ENCODE results near the gene TAOK3.
"Not testable (repeated sequence)": the region's sequence is repeated elsewhere in the genome, so short reads cannot be mapped to it uniquely, and the experiment has no call there.

The TAOK3 gene

DNA sequence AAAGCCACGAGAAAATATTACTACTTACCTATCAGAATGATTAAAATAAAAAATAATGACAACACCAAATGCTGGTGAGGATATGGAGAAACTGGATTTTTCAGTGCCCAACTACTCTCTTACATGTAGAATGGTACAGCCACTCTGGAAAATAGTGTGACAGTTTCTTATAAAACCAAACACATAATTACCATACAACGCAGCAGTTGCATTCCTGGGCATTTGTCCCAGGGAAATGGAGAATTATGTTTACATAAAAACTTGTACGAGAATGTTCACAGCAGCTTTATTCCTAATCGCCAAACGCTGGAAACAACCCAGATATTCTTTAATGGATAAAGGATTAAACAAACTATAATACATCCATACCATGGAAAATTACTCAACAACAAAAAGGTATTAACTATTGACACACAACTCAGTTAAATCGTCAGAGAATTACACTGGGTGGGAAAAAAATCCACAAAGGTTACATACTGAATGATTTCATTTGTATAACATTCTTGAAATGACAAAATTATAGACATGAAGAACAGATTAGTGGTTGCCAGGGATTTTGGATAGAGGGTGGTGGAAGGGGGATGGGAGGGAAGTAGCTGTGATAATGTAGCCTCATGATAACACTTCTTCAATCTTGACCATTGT is 35.4 kb downstream of the TAOK3 start:
- no peak for DNase-seq (ENCODE audit: low spot score)

DNA sequence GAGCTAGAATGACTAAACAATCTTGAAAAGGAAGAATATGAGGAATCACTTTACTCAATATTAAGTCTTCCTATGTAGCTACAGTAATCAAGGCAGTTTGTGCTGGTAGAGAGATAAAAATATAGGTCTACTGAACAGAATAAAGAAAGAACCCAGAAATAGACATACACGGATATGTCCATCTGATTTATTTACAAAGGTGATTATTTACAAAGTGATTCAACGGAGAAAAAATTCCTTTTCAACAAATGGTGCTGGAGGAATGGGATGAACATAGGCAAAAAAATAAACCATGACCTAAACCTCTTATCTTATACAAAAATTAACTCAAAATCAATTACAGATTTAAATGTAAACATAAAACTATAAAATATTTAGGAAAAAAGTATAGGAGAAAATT is 36.6 kb downstream of the TAOK3 start:
- DNase-seq (ENCODE audit: low spot score) = no peak

DNA sequence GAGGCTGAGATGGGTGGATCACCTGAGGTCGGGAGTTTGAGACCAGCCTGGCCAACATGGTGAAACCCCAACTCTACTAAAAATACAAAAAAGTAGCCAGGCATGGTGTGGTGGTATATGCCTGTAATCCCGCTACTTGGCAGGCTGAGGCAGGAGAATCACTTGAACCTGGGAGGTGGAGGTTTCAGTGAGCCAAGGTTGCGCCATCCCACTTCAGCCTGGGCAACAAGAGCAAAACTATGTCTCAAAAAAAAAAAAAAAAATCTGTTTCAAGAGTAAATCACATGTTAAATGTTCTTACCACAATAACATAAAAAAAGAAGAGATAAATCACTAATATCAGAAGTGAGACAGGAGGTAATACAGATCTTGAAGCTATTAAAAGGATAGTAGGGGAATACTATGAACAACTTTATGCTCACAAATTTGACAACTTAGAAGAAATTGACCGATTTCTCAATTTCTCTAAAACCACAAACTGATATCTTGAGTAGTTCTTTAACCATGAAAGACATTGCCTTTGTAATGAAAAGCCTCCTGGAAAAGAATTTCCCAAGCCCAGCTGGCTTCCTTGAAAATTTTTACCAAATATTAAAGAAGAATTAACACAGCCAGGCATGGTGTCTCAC is 37.7 kb downstream of the TAOK3 start:
- no peak for DNase-seq (ENCODE audit: low spot score)

DNA sequence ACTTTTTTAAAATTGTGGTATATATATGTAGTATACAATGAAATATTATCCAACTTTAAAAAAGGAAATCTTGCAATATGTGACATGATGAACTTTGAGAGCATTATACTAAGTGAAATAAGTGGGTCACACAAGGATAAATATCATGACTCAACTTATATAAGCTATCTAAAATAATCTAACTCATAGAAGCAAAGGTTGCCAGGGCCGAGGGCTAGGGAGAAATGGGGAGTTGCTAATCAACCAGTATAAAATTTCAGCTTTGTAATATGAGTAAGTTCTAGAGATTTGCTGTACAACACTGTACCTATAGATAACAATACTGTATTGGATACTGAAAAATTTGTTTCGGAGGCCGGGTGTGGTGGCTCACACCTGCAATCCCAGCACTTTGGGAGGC is 38.5 kb downstream of the TAOK3 start:
- no peak for DNase-seq (ENCODE audit: low spot score)

DNA sequence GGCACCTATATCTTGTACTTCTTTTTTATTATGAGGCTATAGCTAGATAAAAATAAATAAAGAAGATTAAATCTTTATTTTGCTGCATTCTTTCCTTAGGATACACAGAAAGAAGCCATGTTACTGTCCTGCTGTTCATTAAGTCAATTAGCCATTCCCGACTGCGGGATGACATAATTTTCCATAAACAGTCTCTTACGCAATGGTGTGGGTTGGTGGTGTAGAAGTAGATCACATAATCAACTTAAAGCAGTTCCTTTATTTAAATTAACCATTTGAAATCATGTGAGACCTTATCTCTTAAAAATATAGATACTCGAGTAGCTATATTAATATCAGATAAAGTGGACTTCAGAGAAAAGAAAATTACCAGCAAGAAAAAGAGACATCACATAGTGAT is 40.2 kb downstream of the TAOK3 start:
- no peak for DNase-seq (ENCODE audit: low spot score)

DNA sequence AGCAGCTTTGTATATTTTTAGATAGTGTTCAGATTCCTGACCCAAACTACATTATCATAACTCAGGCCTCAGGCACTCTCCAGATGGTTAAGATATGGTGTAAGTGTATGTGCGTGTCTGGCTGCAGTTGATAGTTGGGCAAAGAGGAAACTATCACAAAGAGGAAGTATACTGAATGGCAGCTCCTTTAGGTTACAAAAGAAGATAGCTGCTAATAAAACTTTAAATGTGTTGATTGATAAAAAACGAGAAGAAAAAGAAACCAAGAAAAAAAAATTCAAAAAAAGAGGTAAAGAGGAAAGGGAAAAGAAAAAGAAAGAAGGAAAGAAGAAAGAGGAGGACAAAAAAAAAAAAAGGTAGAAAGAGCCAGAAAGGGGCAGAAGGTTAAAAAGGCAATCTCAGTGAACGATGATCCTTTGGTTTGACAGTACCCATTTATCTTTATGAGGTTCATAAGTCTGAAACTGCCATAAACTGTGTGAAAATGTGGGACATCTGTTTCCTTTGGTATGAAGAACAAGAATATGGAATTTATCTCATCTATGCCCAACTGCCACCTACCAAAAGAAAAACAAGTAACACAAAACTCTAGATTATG is 42.2 kb downstream of the TAOK3 start:
- peak; percentile 74 for DNase-seq (ENCODE audit: low spot score)

DNA sequence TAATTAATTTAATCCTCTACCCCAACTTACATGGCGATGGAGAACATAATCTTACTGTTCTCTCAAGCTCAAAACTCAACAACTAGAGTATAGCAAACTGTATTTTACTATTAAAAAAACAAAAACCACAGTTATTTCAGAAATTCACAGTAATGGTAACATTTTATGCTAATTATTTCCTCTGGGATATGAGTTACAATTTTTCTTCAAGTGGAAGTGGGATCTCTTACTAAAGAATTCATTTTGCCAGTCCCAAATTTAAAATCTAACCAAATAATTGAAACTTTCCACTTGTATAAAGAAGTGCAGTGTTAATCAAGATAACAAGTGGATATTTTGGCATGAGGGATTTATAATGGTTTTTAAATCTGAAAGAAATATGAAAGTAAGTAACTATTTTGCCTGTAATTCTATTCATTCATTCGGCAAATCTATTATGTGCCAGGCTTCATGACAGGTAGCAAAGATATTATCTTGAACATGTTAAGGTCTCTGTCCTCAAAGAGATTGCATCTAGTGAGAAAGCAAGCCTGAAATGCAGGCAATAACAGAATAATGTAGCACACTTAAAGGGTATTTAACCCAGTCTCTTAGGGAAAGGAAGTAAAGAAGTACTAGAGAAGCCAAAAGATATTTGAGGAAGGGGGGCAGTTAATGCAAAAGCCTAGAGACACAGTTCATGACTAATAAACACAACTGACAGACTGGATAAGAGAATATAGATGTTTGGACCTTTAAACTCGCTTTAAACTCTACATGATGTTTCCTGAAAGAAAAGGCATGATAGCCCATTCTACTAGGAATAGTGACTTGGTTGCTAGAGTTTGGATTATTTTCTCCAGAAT is 44.0 kb downstream of the TAOK3 start:
- no peak for DNase-seq (ENCODE audit: low spot score)

DNA sequence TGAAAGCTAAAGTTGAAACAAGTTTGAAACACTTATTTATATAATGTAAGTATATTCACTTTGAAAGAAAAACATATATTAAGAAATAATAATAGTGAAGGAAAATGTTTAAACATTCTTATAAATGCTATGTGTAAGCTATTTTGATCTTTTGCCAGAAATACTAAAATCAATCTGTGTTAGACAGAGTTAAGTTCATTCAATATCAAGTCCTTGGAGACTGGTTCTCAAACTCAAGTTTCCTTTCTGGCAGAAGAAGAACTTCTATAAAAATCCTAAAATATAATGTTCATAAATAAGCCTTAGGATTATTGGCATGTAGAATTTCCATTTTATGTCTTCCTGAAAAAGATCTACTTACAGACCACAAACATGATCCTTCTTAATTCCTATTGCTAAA is 45.3 kb downstream of the TAOK3 start:
- no peak for DNase-seq (ENCODE audit: low spot score)

DNA sequence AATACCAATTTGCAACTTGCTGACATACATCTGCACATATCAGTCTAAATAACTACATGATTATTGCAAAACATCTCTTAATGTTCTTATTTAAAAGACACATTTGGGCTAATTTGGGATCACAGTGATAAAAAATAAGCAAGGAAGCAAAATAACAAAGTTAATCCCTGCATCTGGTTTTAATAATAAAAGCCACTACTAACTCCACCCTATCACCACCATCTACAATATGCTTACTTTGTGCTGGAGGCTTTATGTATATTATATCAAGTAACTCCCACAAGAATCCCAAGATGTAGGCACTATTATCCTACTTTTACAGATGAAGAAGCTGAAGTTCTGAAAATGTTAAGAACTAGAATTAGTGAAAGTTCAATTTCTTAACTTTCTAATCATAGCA is 45.7 kb downstream of the TAOK3 start:
- DNase-seq (ENCODE audit: low spot score) = no peak

DNA sequence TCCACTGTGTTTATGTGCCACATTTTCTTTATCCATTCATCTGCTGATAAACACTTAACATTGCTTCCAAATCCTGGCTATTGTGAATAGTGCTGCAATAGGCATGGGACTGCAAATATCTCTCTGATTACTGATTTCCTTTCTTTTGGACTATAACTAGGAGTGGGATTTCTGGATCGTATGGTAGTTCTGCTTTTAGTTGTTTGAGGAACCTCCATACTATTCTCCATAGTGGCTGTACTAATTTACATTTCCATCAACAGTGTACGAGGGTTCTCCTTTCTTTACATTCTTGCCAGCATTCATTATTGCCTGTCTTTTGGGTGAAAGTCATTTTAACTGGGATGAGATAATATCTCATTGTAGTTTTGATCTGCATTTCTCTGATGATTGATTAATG is 47.6 kb downstream of the TAOK3 start:
- DNase-seq (ENCODE audit: low spot score) = no peak

DNA sequence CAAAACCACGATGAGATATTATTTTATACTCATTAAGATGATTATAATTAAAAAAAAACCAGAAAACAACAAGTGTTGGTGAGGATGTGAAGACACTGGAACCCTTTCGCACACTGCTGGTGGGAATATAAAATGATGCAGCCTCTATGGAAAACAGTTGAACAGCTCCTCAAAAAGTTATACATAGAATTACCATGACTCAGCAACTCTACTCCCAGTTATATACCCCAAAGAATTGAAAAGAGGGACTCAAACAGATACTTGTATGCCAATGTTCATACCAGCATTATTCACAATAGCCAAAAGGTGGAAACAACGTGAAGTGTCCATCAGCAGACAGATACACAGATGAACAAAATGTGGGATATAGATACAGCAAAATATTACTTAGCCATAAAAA is 53.1 kb downstream of the TAOK3 start:
- DNase-seq (ENCODE audit: low spot score) = peak; percentile 23

DNA sequence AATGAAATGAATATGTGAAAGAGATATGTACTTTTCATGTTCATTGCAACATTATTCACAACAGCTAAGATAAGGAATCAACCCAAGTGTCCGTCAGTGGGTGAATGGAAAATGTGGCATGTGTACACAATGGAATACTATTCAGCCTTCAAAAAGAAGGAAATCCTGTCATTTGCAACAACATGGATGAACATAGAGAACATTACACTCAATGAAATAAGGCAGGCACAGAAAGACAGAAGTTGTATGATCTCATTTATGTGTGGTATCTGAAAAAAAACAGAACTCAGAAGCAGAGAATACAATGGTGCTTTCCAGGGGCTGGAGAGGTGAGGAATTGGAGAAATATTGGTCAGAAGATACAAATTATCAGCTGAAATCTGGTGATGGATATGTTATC is 54.0 kb downstream of the TAOK3 start:
- DNase-seq (ENCODE audit: low spot score) = no peak

DNA sequence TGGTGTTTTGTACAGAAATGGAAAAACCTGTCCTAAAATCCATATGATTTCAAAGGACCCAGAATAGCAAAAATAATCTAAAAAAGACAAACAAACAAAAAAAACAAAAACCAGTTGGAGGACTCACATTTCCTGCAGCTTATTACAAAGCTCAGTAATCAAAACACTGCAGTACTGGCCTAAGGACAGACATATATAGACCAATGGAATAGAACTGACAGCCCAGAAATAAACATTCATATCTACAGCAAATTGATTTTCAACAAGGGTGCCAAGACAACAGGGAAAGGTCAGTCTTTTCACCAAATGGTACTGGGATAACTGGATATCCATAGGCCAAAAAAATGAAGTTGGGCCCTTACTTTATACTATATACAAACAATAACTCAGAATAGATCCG is 55.0 kb downstream of the TAOK3 start:
- DNase-seq (ENCODE audit: low spot score) = no peak

DNA sequence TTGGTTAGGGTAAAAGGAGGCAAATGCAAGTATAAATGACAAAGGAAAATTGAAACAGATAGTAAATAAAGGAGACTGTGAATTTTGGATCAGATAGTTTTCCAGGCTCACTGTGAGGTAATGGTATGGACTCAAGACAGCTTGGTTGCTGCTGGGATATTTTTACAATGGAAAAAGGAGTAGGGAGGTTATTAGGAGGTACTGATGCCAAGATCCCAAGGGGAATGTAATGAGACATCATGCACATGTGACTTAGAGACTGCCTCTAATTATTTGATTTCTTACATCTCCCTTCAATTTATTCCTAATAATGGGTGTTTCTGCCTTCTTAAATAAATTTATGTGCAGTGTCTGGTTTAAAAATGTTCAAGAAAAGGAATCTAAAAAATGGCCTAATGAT is 56.9 kb downstream of the TAOK3 start:
- no peak for DNase-seq (ENCODE audit: low spot score)

DNA sequence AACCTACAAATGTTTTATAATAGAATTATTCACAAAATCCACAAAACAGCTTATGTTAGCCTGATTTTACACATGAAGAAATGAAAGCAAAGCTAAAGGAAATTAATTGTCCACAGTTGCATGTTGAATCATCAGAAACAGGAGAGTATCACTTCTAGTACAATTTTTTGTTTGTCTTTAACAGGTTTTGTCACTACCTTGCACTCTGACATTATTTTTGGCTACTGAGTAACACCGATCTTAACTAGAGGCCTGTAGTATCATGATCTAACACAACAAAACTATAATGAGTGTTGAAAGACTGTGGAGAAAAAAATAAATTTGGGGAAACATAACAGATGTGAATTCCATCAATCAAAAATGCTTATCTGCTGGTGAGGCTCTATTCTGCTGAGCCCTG is 60.1 kb downstream of the TAOK3 start:
- no peak for DNase-seq (ENCODE audit: low spot score)

DNA sequence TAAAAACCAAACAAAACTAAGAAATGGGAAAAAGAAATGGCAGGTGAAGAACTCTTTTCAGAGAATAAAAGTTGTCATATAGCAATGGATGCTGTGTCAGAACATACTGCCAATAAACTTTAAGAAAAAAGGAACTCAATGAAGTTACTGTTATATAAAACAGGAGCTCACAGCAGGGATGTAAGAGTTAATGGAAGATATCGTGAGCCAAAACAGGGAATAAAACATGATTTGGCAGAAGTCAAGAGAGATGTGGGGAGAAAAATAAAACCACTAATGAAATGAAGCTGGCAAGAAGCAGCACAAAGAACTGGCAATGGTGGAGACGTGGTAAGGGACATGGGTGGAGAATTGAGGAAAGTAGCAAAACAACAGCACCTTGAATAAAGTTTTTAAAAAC is 61.0 kb downstream of the TAOK3 start:
- no peak for DNase-seq (ENCODE audit: low spot score)

DNA sequence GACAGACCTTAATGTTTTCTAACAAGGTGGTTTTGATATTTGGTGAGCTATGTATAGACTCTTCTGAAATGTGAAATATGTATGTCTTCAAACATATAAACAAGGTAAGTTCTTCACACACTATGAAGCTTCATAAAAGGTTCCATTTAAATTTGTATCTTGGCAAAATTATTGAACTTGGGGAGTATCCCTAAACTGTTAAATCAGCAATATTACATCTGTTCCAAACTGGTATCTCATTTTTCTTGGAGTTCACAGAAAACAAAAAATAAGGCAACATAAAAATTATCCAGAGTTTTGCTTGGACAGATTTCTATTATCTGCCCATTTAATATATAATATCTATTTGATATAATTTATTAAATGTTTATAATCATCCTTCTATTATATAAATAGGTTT is 62.4 kb downstream of the TAOK3 start:
- no peak for DNase-seq (ENCODE audit: low spot score)

DNA sequence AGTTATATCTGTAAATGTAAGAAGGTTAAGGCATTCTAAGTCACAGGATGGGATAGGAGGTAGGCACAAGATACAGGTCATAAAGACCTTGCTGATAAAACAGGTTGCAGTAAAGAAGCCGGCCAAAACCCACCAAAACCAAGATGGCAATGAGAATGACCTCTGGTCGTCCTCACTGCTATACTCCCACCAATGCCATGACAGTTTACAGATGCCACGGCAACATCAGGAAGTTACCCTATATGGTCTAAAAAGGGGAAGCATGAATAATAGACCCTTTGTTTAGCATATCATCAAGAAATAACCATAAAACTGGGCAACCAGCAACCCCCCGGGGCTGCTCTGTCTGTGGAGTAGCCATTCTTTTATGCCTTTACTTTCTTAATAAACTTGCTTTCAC is 64.7 kb downstream of the TAOK3 start:
- not testable (repeated sequence) for DNase-seq (ENCODE audit: low spot score)

DNA sequence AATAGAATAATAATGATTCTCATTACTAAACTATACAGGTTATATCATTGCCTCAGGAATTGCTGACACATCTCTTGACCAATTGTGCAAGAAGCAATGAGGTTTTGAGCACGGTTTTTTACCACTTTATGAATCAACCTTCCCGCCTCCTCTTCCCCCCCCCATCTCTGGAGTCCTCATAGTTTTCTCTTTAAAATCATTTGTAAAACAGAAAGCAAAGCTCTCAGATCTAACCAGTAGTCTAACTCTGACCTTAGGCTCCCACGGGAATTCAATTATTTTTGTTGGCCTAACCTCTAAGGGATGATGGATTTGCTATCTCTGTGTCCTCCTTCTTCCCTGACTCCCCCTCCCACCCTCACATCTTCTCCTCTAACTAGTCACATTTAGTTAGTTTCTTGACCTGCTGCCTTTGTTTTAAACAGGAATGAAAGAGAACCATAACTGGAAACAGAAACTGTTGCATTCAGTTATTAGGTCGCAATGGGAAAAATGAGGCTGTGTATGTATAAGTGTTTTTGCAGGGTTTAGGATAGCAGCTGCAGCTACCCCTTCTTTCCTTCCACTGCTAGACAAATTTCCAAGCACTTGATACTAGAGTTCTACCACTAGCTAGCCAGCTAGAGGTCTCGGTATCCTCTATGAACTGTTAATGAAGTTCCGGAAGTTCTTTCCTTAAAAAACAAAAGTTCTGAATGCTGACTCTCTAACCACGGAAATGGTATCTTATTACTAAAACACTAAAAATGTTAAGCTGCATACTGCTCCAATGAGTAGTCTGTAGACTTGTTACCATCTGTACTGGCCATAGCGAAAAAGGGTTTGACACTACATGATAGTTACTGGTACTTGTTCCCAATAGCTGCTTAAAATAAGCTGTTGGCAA is 65.4 kb downstream of the TAOK3 start:
- DNase-seq (ENCODE audit: low spot score) = no peak

DNA sequence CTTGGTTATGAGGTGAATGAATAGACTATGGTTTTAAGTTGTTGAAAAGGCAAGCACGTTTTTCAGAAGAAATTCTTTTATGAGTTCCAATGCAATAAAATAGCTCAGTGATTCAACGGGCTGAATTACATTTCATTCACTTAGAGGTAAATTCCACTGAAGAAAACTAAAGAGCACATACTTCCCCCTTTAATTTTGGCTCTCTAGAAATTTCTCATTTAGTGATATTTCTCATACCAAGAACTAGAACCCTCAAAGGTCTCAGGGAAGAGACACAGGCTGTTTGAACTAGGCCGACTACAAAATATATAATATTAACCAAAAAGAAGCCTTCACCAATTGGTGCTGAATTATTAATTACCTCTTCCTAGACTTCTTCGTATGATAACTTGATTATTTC is 68.6 kb downstream of the TAOK3 start:
- DNase-seq (ENCODE audit: low spot score) = no peak

DNA sequence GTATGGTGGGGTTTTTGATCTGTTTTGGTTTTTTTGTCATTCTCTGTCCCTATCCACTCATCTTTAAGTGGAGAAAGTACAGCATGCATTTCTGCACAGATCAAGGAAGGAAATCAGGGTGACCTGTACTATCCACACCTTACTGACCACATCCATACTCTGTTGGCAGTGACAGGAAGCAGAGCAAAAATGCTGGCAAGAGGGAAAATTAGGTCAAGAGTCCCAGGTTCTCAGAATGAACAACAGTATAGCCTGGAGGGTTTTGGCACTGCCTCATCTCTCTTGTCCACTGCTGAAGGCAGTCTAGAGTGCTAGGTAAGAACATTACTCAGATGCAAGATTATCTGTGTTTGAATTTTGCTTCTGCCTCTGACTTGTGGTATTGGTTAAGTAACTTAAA is 70.7 kb downstream of the TAOK3 start:
- no peak for DNase-seq (ENCODE audit: low spot score)
